HG02973 (cell line): ENCODE results near the gene CBLB.

Experiments used
- ATAC-seq: cut with Tn5 transposase; IDR thresholded peaks from one replicate; pipeline ENCODE4 v1.9.1; 2021; ENCODE audit warnings: moderate library complexity; ENCODE audit not compliant: unreplicated experiment

CBLB gene

DNA sequence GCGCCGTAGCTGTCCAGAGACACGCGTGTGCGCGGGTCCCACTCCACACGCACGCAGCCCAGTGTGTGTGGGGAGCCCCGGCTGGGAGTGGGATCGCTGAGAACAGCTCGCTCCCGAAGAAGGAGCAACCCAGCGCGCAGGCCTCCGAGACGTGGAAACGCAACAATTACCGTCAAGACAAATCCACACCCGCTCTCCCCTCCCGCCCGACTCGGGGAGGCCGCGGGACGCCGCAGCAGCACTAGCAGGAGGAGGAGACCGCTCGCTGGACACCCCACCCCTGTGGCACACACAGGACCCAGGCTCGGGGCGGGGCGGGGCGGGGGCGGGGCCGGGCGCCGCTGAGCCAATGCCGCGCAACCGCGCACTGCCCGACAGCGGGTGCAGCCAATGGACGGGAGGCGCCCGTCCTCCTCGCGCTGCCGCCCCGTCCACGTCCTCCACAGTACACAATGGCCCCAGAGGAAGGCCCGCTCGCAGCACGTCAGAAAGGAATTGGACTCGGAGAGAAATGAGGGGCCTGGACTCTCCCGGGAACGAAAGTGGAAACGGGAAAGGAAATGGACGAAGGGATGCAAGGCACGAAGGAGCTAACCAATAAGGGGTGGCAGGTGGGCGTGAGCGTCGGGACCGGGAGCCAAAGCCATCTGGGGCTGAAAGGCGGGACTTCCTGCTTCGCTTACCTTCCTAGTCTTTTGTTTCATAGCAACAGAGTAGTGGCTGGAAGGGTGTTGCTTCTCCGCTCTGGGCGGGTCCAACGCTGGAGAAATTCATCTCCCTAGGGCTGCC, at the start of gene CBLB:
CBLB (minus strand) TSS at position 271 of the 789 bp plus-strand sequence. CDS start 1,435 bp downstream, outside the sequence.
- peak; percentile 77 for ATAC-seq

GRCh38 chr3:105916767-105917166, 48.0 kb upstream of the CBLB start:
- ATAC-seq = no peak

GRCh38 chr3:105915524-105915923, 46.7 kb upstream of the CBLB start:
- no peak for ATAC-seq

GRCh38 chr3:105913616-105914015, 44.8 kb upstream of the CBLB start:
- no peak for ATAC-seq

- ATAC-seq = no peak
These were observed 44.1 kb upstream of the CBLB start for GRCh38 chr3:105912891-105913290.

DNA sequence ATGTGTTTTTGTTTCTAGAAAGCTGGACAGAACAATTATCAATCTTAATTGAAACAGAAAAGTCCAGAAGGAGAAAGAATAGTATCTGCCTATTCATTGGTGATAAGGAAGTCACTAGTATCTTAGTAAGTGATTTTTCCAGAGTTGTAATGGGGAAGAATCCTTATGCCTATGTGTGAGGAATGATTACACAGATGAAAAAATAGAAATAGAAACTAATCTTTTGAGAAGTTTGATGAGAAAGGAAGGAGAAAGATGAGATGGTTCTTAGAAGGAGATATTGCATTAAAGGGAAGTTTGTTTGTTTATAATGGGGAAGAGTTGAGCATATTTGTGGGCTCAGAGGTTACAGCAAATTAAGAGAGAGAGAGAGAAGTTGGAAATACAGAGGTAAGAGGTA, 42.7 kb upstream of the CBLB start:
- ATAC-seq = no peak

DNA sequence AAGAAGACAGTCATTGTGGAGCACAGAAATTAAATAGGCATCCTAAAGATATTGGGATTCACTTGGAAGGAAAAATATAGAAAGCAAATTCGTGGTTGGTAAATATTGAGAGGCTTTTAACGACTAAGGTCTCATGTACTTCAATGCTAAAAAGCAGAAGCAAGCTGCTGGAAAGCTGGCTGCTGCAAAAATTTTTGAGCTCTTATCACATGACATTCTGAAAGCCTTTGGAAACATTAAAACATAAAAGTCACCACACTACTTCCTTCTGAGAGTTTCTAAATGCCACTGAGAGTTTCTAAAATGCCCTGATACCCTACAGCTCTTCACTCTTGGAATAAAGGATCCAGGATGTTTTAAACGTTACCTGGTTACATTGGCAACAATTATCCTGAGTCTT, 39.0 kb upstream of the CBLB start:
- ATAC-seq = peak; percentile 45

DNA sequence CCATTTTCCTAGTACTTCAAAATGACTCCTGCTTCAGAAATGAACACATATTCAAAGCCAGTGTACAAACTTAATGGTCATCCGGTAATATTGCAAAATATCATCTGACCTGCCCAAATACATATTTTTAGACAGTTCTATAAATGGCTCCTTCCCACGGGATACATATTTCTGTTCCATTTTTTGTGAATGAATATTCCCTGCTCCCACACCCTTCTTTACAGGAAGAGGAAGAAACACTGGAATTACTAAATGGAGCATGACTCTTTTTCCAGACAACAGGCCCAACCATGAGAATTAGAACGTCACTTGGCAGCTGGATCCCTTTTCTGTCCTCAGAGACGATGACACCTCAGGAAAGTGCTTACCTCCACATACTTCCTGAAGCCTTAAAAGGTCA, 38.0 kb upstream of the CBLB start:
- no peak for ATAC-seq

GRCh38 chr3:105906345-105906744, 37.5 kb upstream of the CBLB start:
- no peak for ATAC-seq

DNA sequence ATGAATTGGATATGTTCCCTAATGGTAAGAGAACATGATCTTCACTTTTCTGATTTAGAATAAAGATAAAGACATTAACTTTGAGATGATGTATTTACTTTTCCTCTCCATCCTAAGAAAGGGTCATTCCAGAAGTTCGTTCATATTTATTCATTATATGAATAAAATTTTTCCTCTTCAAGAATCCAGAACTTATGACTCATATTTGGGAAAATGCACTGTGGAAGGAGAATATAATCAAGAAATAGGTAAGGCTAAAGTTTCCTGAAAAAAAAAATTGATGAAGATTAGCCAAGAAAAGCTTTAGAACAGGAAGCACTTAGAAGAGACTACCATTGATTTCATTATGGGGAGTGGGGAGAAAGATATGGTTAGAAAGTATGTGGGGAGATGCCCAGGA, 36.5 kb upstream of the CBLB start:
- ATAC-seq = no peak

DNA sequence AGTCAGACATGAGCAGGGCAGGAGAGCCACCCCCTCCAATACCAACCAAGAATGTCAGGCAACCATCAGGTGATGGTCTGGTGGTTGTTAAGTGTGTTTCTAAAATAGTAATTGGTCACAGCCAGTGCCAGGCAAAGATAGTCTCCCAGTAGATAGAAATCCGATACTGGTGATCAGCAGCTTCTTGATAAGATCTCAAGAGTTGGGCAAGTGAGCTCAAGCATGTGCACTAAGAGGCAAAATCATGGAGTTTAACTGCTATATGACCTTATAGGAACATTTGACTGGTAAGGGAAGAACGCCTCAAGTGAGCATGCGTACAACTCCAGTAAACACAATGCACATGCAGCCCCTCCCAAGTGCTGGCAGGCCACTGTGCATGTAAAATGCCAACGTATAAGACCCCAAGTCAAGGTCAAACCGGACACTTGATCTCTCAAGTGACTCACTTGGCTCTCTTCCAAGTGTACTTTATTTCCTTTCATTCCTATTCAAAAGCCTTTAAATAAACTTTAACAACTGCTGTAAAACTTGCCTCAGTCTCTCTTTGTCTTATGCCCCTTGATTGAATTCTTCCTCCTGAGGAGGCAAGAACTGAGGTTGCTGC, 36.0 kb upstream of the CBLB start:
- no peak for ATAC-seq

GRCh38 chr3:105904251-105904650, 35.4 kb upstream of the CBLB start:
- ATAC-seq = no peak

GRCh38 chr3:105899516-105899915, 30.7 kb upstream of the CBLB start:
- ATAC-seq = no peak

- ATAC-seq = no peak
These were observed 22.3 kb upstream of the CBLB start for GRCh38 chr3:105891101-105891500.

DNA sequence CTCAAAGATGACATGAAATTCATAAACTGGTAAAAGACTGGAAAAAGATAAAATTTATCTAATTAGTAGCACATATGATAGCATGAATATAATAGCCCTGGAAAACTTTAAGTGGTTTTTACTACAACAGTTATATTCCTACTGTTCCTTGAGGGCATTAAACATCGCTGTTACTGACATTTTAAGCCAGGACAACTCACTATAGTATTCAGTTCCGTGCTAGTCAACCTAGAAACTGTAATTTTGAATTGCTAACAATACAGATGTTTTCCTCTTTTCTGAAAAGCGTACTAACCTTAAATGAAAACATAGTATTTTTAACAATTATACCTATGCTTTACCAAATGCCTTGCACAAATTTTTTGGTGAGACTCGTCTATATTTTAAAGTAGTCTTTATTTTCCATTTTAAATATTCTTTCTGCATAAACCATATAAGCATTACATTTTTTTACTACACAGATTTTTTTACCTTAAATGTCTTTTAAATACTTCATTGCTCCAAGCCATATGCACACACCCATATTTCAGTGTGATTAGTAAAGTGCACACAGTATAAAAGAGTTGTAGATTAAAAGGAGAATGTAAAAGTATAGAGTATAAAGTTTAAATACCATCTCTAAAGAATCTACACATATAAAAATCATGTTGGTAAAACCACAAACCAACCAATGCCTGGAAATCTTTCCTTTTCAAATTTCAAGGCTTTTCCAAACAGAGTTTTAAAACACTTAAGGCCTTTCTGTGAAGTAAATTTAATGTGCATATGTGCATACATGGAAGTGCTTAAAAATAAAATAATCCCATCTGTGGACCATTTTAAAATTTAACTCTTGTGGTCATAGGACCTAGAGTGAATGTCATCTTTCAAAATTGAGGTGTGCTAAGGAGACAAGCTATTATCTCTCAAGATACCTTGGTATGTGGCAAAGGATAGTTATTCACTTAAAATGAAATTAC, 20.1 kb upstream of the CBLB start:
- no peak for ATAC-seq

GRCh38 chr3:105885256-105885655, 16.4 kb upstream of the CBLB start:
- ATAC-seq = no peak

DNA sequence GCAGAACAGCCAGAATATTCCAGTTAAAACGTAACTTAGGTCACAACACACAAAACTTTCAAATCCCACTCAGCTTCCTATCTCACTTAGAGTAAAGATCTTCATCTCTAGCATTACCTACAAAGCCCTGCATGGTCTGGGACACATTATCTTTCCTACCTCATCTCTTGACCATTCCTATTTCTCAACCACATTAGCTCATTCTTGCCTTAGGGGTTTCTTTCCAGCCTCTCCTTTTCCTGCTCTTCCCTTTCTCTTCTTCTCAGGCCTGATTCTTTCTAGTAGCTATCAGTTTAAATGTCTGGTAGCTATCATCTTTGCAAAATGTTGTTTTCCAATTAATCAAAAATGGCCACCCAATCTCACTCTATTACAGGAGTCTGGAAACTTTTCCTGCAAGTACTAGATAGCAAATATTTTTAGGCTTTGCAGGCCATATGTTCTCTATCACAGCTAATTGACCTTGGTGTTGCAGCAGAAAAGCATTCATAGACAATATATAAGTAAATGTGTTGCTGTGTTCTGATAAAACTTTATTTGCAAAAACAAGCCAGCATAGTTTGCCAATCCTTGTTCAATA, 15.1 kb upstream of the CBLB start:
- no peak for ATAC-seq

GRCh38 chr3:105880681-105881290, 12.0 kb upstream of the CBLB start:
- no peak for ATAC-seq

DNA sequence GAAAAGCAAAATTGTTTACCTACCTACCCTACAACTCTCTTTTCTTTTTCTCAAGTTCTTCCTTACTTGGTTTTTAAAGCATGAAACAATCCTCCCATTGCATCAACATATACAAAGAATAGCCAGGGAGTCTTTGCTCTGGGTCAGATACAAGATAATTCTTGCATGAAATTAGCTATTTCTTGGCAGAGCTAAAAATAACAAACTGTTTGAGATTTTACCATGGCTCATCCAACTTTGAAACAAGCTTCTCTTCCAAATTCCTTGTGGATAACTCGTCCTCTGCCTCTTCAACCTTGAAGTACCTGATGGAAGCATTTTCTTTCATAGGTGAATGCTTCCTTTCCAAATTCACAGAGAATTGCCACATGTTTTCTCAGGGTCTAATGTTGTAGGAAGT, 9.2 kb upstream of the CBLB start:
- no peak for ATAC-seq

GRCh38 chr3:105877336-105877910, 8.6 kb upstream of the CBLB start:
- ATAC-seq = no peak
